Coronary artery (tissue), 2 donors: ENCODE results near the gene LRRC63.

Source experiments
- DNase-seq: peaks from one replicate; pipeline ENCODE4 v3.0.0-alpha.2; 2017; ENCODE audit warnings: low spot score
- H3K27ac ChIP-seq, 2 donors: fragments of 200-600 bp; sonication (generic); one replicate each; pipeline ENCODE4 v1.5.1; 2016 to 2019
- H3K4me3 ChIP-seq: fragments of 200-600 bp; sonication (generic); 2 replicates; pipeline ENCODE4 v1.5.1; 2016; ENCODE audit warnings: mild to moderate bottlenecking, moderate library complexity
- TF ChIP-seq, protein P1 (sequence below): fragments of 200-600 bp; sonication (generic); IDR thresholded peaks from one replicate; pipeline ENCODE4 v1.5.1; 2019; ENCODE audit warnings: antibody characterized with exemption

LRRC63 gene

DNA sequence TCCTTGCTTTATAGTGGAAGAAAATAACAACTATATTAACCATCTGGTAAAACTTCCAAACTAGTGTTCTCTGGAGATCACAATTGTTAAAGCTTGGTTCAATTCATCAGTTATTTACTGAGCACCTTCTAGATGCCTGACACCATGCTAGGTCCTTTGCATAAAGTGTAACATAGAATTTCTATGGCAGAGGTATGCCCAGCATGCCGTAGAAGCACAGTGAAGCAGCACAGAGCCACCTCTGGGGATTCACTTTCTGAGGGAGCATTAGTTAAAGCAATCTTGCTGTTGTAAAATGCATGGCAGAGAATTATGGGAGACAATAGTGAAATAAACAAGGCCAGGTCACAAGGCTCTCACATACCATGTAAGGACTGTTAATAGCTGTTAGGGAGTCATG lies 75.2 kb downstream of the LRRC63 start:
- TF ChIP-seq, protein P1, sequence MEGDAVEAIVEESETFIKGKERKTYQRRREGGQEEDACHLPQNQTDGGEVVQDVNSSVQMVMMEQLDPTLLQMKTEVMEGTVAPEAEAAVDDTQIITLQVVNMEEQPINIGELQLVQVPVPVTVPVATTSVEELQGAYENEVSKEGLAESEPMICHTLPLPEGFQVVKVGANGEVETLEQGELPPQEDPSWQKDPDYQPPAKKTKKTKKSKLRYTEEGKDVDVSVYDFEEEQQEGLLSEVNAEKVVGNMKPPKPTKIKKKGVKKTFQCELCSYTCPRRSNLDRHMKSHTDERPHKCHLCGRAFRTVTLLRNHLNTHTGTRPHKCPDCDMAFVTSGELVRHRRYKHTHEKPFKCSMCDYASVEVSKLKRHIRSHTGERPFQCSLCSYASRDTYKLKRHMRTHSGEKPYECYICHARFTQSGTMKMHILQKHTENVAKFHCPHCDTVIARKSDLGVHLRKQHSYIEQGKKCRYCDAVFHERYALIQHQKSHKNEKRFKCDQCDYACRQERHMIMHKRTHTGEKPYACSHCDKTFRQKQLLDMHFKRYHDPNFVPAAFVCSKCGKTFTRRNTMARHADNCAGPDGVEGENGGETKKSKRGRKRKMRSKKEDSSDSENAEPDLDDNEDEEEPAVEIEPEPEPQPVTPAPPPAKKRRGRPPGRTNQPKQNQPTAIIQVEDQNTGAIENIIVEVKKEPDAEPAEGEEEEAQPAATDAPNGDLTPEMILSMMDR = no peak
- Histone ChIP-seq H3K27ac (no peak overlapping the region), H3K4me3 (no peak overlapping the region)
- DNase-seq = no peak

DNA sequence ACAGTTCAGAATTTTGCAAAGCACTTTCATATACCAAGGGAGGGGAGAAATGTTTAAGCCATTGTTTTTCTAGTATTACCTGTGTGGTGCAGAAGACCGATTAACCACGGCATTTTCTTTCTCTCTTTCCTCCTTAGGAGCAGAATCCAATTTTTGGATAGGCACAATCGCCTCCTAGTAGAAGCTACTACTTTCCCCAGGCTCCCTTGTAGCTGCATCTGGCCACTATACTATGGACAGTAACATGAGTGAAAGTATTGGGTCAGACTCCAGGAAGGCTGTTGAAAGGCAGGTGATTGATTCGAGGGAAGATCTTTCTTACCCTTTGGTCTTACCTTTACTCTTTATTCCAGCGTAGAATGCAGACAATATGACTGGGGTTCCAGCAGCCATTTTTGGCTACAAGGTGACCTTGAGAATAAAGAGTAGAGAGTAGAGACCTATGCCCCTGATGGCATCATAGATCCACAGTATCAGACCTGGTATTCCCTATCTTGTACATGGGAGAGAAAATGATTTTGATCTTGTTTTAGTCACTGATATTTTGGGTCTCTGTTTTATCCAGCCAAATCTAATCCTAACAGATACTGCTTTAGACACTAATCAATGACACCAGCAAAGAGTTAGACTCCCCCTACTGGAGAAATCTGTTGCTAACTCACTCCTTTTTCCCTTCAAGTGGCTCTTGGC lies 77.0 kb downstream of the LRRC63 start:
- H3K27ac ChIP-seq = no peak overlapping the region
- no peak for DNase-seq
- TF ChIP-seq, protein P1 = no peak
- H3K4me3 ChIP-seq = no peak overlapping the region

DNA sequence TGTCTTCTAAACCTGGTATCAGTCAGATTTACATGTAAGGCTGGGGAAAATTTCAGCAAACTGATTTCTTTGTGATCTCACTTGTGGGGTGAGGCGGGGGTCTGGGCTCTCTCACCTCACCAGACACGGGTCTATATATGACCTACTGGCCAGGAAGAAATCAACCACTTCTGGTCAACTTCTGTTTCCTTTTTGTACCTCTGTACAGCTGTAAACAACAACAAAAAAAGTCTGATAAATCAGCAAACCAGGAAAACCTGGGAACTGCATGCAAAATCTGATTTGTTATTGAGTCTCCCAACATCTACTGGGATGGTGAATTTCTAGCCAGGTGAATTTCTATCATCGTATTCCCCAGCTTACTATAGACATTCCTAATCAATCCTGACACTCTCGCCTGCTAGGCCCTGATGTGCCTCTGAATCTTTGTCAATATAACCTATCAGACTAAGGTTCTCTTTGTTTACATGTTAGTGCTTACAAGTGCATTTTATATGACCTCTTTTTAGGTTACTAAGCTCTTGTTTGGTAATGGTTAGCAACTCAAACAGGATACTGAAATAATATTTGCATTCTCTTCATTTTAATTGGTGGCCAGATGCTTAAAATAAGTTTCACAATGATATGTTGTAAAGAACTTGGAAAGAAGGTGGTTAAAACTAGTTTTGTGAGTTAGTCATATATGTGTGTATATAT lies 77.7 kb downstream of the LRRC63 start:
- Histone ChIP-seq H3K27ac (no peak overlapping the region), H3K4me3 (no peak overlapping the region)
- TF ChIP-seq, protein P1 = no peak
- no peak for DNase-seq

- no peak for DNase-seq
- H3K27ac ChIP-seq = no peak overlapping the region
- H3K4me3 ChIP-seq = no peak overlapping the region
- TF ChIP-seq, protein P1 = no peak
These were observed 78.7 kb downstream of the LRRC63 start for GRCh38 chr13:46290434-46290833.

DNA sequence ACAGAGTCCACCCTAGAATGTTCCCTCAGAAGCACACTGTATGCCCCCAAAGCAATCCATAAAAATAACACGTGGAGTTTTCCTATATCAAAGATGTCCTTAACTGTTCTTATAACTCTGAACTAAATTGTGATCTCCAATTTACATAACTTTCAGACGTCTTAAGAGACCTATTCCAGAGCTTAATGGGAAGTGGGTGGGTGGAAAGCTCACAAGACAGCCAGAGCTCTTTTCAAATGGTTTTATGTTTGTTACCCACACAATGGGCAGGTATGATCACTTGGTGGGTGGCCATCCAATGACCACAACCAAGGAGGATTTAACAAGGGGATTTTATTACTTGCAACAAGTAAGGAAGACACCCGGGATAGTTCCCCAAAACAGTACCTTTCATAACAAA lies 81.7 kb downstream of the LRRC63 start:
- DNase-seq = no peak
- Histone ChIP-seq H3K4me3 (no peak overlapping the region), H3K27ac (no peak overlapping the region)
- TF ChIP-seq, protein P1 = no peak

DNA sequence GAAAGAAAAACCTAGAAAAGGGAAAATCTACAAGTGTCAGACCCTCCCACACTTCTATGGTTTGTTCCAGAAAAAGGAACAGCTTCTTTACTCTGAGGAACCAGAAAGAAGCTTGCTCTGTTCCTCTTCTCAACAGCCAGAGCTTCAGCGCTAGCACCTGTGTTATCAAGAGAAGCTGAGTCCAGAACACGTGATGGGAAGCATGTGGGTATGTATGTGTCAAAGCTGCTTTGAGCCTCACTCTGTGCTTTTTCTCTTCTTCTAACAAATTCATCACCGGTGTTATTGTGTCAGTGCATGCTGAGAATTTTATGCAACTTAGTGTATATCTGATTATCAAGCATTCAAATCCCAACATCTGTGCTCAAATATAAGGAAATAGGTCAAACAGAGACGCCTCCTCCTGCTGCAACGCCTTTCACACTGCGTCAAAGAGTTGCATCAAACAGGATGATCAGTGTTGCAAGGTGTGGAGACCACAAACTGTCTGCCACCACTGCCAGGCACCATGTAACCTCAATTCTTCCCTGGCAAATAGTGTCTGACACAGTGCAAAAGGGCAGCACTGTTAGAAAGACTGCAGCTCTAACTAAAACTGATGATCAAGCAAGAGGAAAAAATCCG lies 83.9 kb downstream of the LRRC63 start:
- Histone ChIP-seq H3K27ac (peak overlapping the region in 1 of 2 donors; percentile 67), H3K4me3 (no peak overlapping the region)
- no peak for DNase-seq
- TF ChIP-seq, protein P1 = no peak
